SH-SY5Y (cell line): ENCODE data around the gene TGM3.

Experiments
- GATA2 ChIP-seq: IDR thresholded peaks from 2 replicates; pipeline ENCODE4 v1.6.1; 2011; ENCODE audit warnings: mild to moderate bottlenecking, low read depth, low read length
- GATA3 ChIP-seq: IDR thresholded peaks from 2 replicates; pipeline ENCODE4 v1.6.1; 2011; ENCODE audit warnings: low read depth, mild to moderate bottlenecking, low read length, moderate library complexity

- TF ChIP-seq GATA3 (no peak), GATA2 (no peak)
Observed at GRCh38 chr20:2305946-2306345, 10.1 kb downstream of the TGM3 start.
